Right hindlimb (tissue), 1 donor: ENCODE results near the gene AAR2.

Experiments
- DNase-seq: peaks from one replicate; pipeline ENCODE4 v3.0.0-alpha.2; 2018

The AAR2 gene

GRCh38 chr20:36235892-36236785, at the start of gene AAR2:
Gene AAR2, plus strand, starts transcription at chr20:36236478. Its CDS starts 3,391 bp downstream, at chr20:36239869.
- peak; percentile 86 for DNase-seq

GRCh38 chr20:36193977-36194712, 42.1 kb upstream of the AAR2 start:
- DNase-seq: no peak

- no peak for DNase-seq
Observed at GRCh38 chr20:36196676-36197075, 39.6 kb upstream of the AAR2 start.

GRCh38 chr20:36197271-36197670, 39.0 kb upstream of the AAR2 start:
- no peak for DNase-seq

GRCh38 chr20:36199345-36200257, 36.7 kb upstream of the AAR2 start:
- peak; percentile 81 for DNase-seq

GRCh38 chr20:36200451-36200850, 35.8 kb upstream of the AAR2 start:
- no peak for DNase-seq

- no peak for DNase-seq
Observed at GRCh38 chr20:36201198-36201597, 35.1 kb upstream of the AAR2 start.

GRCh38 chr20:36202891-36203338, 33.4 kb upstream of the AAR2 start:
- peak; percentile 64 for DNase-seq

GRCh38 chr20:36203861-36204260, 32.4 kb upstream of the AAR2 start:
- no peak for DNase-seq

GRCh38 chr20:36205026-36205425, 31.3 kb upstream of the AAR2 start:
- DNase-seq: no peak

GRCh38 chr20:36206068-36206467, 30.2 kb upstream of the AAR2 start:
- no peak for DNase-seq

- no peak for DNase-seq
Observed at GRCh38 chr20:36206641-36207040, 29.6 kb upstream of the AAR2 start.

- no peak for DNase-seq
Observed at GRCh38 chr20:36207602-36208001, 28.7 kb upstream of the AAR2 start.

GRCh38 chr20:36208257-36208656, 28.0 kb upstream of the AAR2 start:
- no peak for DNase-seq

- DNase-seq: no peak
Observed at GRCh38 chr20:36210436-36211021, 25.7 kb upstream of the AAR2 start.

- DNase-seq: no peak
Observed at GRCh38 chr20:36213362-36213761, 22.9 kb upstream of the AAR2 start.

GRCh38 chr20:36214684-36215256, 21.5 kb upstream of the AAR2 start:
- no peak for DNase-seq

- no peak for DNase-seq
Observed at GRCh38 chr20:36215778-36216177, 20.5 kb upstream of the AAR2 start.

GRCh38 chr20:36216314-36217025, 19.8 kb upstream of the AAR2 start:
- DNase-seq: no peak

- no peak for DNase-seq
Observed at GRCh38 chr20:36217226-36217625, 19.1 kb upstream of the AAR2 start.

GRCh38 chr20:36218380-36219064, 17.8 kb upstream of the AAR2 start:
- no peak for DNase-seq
